MM.1S (cell line): ENCODE data around the gene POLR3E.

ENCODE experiments used
- DNase-seq: peaks from one replicate; pipeline ENCODE4 v3.0.0-alpha.2; 2015
- H2AFZ ChIP-seq: fragments of 300-600 bp; sonication (generic); 2 replicates; pipeline ENCODE4 v1.6.0; 2016; ENCODE audit warnings: antibody characterized with exemption, low read length
- H3F3A ChIP-seq: fragments of 300-600 bp; sonication (generic); 2 replicates; pipeline ENCODE4 v1.6.1; 2016; ENCODE audit warnings: mild to moderate bottlenecking, antibody characterized with exemption, low read length, moderate library complexity, mixed read lengths; ENCODE audit not compliant: insufficient read depth
- H3K27ac ChIP-seq: fragments of 300-600 bp; sonication (generic); 2 replicates; pipeline ENCODE4 v1.5.1; 2016; ENCODE audit warnings: mild to moderate bottlenecking, low read length
- H3K27me3 ChIP-seq: fragments of 300-600 bp; sonication (generic); replicated peaks from 2 replicates; pipeline ENCODE4 v1.6.0; 2016; ENCODE audit warnings: low read length; ENCODE audit not compliant: insufficient read depth
- H3K36me3 ChIP-seq: fragments of 300-600 bp; sonication (generic); replicated peaks from 2 replicates; pipeline ENCODE4 v1.6.1; 2016; ENCODE audit warnings: mild to moderate bottlenecking, low read length, mixed read lengths; ENCODE audit not compliant: insufficient read depth
- H3K4me1 ChIP-seq: fragments of 300-600 bp; sonication (generic); 2 replicates; pipeline ENCODE4 v1.6.1; 2016; ENCODE audit warnings: low read length, mixed read lengths
- H3K4me2 ChIP-seq: fragments of 300-600 bp; sonication (generic); 2 replicates; pipeline ENCODE4 v1.6.0; 2016; ENCODE audit warnings: low read depth, low read length
- H3K4me3 ChIP-seq: fragments of 300-600 bp; sonication (generic); 2 replicates; pipeline ENCODE4 v1.5.1; 2016; ENCODE audit warnings: low read length, mixed read lengths
- H3K79me2 ChIP-seq: fragments of 300-600 bp; sonication (generic); 2 replicates; pipeline ENCODE4 v1.6.1; 2016; ENCODE audit warnings: mixed run types, low read length, mixed read lengths
- H3K9ac ChIP-seq: fragments of 300-600 bp; sonication (generic); 2 replicates; pipeline ENCODE4 v1.6.1; 2016; ENCODE audit warnings: low read length, mixed read lengths
- H3K9me2 ChIP-seq: fragments of 300-600 bp; sonication (generic); replicated peaks from 2 replicates; pipeline ENCODE4 v1.6.1; 2016; ENCODE audit warnings: mild to moderate bottlenecking, low read length, mixed read lengths; ENCODE audit not compliant: insufficient read depth
- H3K9me3 ChIP-seq: fragments of 300-600 bp; sonication (generic); replicated peaks from 2 replicates; pipeline ENCODE4 v1.6.1; 2016; ENCODE audit warnings: mild to moderate bottlenecking, low read length, mixed read lengths; ENCODE audit not compliant: insufficient read depth
- H4K20me1 ChIP-seq: fragments of 300-600 bp; sonication (generic); 2 replicates; pipeline ENCODE4 v1.6.1; 2016; ENCODE audit warnings: mild to moderate bottlenecking, low read length, moderate library complexity, mixed read lengths; ENCODE audit not compliant: insufficient read depth
- CTCF ChIP-seq: fragments of 300-600 bp; sonication (generic); IDR thresholded peaks from 2 replicates; pipeline ENCODE4 v1.5.1; 2016; ENCODE audit warnings: antibody characterized with exemption, low read length, mixed read lengths
- EZH2 ChIP-seq: fragments of 300-600 bp; sonication (generic); optimal IDR thresholded peaks from 2 replicates; pipeline ENCODE3; 2017; ENCODE audit warnings: low read depth, mild to moderate bottlenecking, antibody characterized with exemption, low read length, mixed read lengths
- EZH2phosphoT487 ChIP-seq: fragments of 300-600 bp; sonication (generic); IDR thresholded peaks from 2 replicates; pipeline ENCODE4 v1.6.1; 2018; ENCODE audit warnings: antibody characterized with exemption, low read length

Gene POLR3E

DNA sequence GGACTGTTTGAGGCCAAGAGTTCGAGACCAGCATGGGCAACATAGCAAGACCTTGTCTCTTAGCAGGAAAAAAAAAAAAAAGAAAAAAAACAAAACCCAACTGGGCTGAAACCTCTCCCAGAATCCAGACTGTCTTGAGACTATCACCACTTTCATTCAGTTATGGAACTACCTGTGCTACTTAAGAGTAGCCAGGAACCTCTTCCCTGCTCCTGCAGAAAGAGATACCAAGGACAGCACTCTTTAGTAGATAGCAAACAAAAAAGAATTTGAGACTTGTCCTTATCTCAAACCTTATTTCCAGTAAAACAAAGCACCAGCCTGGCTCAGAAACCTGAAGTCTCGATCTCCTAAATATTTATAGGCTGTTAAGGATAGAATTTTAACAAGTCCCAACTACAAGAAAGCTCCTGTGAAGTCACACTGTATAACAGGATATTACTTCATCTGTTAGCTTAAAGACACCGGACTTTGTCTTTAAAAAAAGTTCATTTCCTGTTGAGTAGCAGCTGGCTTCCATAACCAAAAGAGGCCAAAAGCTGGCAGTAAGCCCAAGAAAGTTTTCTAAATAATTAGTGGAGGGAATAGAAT is 72.1 kb downstream of the POLR3E start:
- DNase-seq: peak; percentile 59
- Histone ChIP-seq H2AFZ (no peak overlapping the region), H3K36me3 (peaks cover 3% of the 10 kb centered on the region; the same call in 1 of the 2 replicates), H4K20me1 (peaks cover 12% of the 10 kb centered on the region), H3K79me2 (peaks cover 98% of the 10 kb centered on the region), H3K9me2 (no peaks in the 10 kb centered on the region), H3K27me3 (no peaks in the 10 kb centered on the region), H3K27ac (peak overlapping the region; percentile 36; the same call in 1 of the 2 replicates), H3K4me3 (no peak overlapping the region), H3F3A (peaks cover 15% of the 10 kb centered on the region), H3K9ac (no peak overlapping the region), H3K9me3 (no peaks in the 10 kb centered on the region), H3K4me2 (peak overlapping the region; percentile 35; the same call in 1 of the 2 replicates), H3K4me1 (peaks cover 28% of the 10 kb centered on the region)
- TF ChIP-seq CTCF (no peak), EZH2phosphoT487 (no peak), EZH2 (no peak)

GRCh38 chr16:22370038-22370820 is 73.0 kb downstream of the POLR3E start:
- Histone ChIP-seq H3K9ac (no peak overlapping the region), H3F3A (peaks cover 15% of the 10 kb centered on the region), H3K9me3 (no peaks in the 10 kb centered on the region), H2AFZ (no peak overlapping the region), H4K20me1 (peaks cover 12% of the 10 kb centered on the region), H3K4me2 (peak overlapping the region; percentile 35), H3K27ac (peak overlapping the region; percentile 36; the same call in 1 of the 2 replicates), H3K27me3 (no peaks in the 10 kb centered on the region), H3K36me3 (no peaks in the 10 kb centered on the region), H3K4me1 (peaks cover 28% of the 10 kb centered on the region), H3K9me2 (no peaks in the 10 kb centered on the region), H3K79me2 (peaks cover 89% of the 10 kb centered on the region), H3K4me3 (no peak overlapping the region)
- no peak for DNase-seq
- TF ChIP-seq CTCF: no peak
- no peak for TF ChIP-seq EZH2
- TF ChIP-seq EZH2phosphoT487: no peak

GRCh38 chr16:22372882-22373661 is 75.9 kb downstream of the POLR3E start:
- Histone ChIP-seq H3K9me2 (no peaks in the 10 kb centered on the region), H3K27me3 (no peaks in the 10 kb centered on the region), H3K4me3 (peak overlapping the region; percentile 84), H3K9ac (peak overlapping the region; percentile 87), H4K20me1 (peaks cover 12% of the 10 kb centered on the region), H3K4me1 (peaks cover 28% of the 10 kb centered on the region), H3K79me2 (peaks cover 61% of the 10 kb centered on the region), H2AFZ (peak overlapping the region; percentile 83), H3K27ac (peak overlapping the region; percentile 71; the same call in 1 of the 2 replicates), H3K9me3 (no peaks in the 10 kb centered on the region), H3K36me3 (no peaks in the 10 kb centered on the region), H3K4me2 (peak overlapping the region; percentile 90), H3F3A (peaks cover 15% of the 10 kb centered on the region)
- peak; percentile 22 for DNase-seq
- TF ChIP-seq EZH2 (no peak), CTCF (no peak), EZH2phosphoT487 (no peak)
